ENCODE results near the gene CYP21A2.

The CYP21A2 gene

DNA sequence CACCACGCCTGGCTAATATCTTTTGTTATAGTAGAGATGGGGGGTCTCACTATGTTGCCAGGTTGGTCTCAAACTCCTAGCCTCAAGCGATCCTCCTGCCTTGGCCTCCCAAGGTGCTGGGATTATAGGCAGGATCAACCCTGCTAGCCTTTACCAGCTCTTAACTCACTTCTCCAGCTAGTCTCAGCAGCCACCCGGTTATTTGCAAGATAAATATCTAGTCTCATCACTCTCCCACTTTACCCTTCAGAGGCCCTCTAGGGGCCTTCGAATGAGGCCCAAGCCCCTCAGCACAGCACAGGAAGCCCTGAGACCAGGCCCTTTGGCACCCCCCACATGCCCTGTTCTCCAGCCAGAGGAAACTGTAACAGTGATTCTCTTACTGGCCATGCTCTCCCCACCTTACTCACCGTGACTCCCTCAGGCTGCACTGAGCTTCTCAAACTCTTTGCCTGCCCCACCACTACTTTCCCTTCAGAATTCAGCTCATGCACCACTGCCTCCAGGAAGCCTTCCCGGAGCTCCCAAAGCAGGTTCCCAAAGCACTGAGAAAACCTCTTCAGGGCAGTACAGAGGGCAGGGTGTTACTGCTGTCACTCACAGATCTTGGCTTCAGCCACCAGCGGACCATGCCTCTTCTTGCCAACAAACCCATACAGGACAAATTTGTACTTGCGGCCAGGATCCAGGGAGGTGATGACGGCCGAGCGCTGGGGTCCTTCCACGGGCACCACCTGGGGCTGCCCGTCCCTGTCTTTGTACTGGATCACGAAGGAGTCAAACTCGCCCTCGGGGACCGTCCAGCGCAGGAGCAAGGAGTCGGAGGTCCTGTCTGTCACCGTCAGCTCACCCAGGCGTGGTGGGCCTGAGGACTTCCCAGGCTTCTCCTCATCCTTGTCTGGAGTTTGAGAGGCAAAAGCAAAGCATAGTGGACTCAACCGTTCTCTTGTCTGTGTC, 45.9 kb downstream of the CYP21A2 start:
- DNase-seq (ENCODE audit: low read depth), result no peak

- no peak for DNase-seq (ENCODE audit: low read depth)
Measured at GRCh38 chr6:32084780-32085179, 46.6 kb downstream of the CYP21A2 start.

DNA sequence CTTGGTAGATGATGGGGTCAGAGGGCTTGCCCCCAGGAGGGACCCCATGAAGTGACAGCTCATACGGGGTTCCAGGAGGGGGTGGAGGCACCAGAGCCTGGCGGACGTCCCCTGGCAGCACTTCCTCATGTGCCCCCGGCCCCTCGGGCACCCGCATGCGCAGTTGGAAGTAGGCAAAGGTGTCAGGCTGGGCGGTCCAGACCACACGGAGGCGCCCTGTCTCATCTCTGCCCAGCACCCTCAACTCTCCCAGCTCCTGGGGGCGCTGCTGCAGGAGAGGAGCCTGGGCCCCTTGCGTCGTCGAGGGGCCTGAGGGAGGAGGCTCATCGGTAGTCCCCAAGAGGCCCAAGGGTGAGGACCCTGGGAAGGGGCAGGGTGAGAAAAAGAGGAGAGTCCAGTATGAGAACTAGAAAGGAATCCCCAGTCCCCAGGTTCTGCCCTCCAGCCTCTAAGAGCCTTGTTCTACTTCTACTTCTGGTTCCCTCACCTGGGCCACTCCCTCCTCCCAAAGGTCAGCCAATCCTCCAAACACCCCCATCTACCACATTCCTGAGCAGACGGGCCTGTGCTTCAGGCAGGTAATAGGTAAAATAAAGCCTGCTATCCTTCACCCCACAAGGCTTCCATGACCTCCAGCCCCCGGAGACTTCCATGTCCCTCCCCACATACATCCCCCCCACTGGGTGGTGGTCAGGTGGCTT, 47.7 kb downstream of the CYP21A2 start:
- DNase-seq (ENCODE audit: low read depth), result no peak

GRCh38 chr6:32086661-32087573, 48.7 kb downstream of the CYP21A2 start:
- DNase-seq (ENCODE audit: low read depth), result no peak

- DNase-seq (ENCODE audit: low read depth), result peak; percentile 48
Measured at GRCh38 chr6:32087574-32088486, 49.6 kb downstream of the CYP21A2 start.

DNA sequence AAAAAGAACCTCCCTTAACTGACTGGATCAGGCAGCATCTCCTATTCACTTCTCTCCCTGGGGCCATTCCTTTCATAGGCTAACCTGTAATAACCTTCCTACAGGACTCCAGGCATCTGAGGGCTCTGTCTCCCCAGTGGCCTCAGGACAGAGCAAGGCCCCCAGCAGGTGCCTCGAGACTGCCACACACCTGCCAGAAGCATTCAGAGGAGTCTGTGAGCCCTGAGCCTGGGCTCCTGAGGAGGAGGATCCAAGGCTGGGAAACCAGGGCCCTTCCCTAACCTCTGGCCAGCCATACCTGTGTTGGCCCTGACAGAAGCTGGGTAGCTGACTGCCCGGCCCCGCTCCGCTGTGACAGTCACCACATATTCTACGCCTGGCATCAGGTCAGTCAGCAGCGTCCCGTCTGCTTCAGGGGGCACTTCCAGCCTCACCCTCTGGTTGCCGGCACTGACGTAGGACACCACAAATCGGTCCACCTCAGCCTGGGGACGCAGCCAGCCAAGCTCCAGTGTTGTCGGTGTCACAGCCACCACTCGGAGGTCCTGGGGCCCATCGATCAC, 50.4 kb downstream of the CYP21A2 start:
- no peak for DNase-seq (ENCODE audit: low read depth)

- DNase-seq (ENCODE audit: low read depth), result no peak
Measured at GRCh38 chr6:32089082-32089828, 51.0 kb downstream of the CYP21A2 start.
